ENCODE data around the gene PHRF1. TPM values are rescaled to one million over a fixed set of nuclear protein-coding genes. Genes with fewer than 3 reads are reported as not detected.

Gene PHRF1, protein sequence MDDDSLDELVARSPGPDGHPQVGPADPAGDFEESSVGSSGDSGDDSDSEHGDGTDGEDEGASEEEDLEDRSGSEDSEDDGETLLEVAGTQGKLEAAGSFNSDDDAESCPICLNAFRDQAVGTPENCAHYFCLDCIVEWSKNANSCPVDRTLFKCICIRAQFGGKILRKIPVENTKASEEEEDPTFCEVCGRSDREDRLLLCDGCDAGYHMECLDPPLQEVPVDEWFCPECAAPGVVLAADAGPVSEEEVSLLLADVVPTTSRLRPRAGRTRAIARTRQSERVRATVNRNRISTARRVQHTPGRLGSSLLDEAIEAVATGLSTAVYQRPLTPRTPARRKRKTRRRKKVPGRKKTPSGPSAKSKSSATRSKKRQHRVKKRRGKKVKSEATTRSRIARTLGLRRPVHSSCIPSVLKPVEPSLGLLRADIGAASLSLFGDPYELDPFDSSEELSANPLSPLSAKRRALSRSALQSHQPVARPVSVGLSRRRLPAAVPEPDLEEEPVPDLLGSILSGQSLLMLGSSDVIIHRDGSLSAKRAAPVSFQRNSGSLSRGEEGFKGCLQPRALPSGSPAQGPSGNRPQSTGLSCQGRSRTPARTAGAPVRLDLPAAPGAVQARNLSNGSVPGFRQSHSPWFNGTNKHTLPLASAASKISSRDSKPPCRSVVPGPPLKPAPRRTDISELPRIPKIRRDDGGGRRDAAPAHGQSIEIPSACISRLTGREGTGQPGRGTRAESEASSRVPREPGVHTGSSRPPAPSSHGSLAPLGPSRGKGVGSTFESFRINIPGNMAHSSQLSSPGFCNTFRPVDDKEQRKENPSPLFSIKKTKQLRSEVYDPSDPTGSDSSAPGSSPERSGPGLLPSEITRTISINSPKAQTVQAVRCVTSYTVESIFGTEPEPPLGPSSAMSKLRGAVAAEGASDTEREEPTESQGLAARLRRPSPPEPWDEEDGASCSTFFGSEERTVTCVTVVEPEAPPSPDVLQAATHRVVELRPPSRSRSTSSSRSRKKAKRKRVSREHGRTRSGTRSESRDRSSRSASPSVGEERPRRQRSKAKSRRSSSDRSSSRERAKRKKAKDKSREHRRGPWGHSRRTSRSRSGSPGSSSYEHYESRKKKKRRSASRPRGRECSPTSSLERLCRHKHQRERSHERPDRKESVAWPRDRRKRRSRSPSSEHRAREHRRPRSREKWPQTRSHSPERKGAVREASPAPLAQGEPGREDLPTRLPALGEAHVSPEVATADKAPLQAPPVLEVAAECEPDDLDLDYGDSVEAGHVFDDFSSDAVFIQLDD (N-terminal part only)
- total RNA-seq (2014; rRNA removed; shearing (Covaris generic)), result 29.5 and 31.6 TPM in 2 replicates

DNA sequence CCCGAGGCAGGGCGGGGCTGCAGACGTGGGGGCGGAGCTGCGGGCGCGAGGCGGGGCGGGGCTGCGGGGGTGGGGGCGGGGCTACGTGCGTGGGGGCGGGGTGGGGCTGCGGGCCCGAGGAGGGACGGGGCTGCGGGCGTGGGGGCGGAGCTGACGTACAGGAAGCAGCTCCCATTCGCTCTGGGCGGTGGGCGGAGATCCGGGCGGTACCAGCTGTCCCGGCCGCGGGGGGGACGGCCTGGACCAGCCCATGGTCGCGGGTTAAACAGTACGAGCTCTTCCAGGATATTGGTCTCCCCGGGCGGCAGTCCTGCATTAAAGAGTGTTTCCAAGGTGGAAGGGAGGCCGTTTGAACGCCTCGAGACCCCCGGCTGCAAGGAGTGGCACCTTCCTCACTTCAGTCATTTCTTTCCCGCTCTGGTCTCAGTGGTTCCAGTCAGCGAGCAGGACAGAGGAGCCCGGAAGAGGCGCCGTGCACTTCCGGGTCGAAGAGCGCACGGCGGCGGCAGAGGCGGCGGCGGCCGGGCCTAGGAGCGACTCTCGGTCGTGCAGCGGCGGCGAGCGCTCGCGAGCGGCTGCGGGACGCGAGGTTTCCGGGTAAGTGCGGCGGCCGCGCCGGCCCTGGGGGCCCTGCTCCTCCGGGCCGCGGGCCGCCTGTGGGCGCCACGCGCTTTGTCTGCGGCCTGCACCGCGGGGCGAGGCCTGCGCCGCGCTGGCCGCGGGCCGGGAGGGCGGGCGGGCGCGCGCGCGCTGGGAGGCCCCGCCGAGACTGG is at the start of gene PHRF1:
Gene PHRF1 (plus strand): TSS at position 475 of the 773 bp plus-strand sequence. CDS start 5,043 bp downstream, outside the sequence.

DNA sequence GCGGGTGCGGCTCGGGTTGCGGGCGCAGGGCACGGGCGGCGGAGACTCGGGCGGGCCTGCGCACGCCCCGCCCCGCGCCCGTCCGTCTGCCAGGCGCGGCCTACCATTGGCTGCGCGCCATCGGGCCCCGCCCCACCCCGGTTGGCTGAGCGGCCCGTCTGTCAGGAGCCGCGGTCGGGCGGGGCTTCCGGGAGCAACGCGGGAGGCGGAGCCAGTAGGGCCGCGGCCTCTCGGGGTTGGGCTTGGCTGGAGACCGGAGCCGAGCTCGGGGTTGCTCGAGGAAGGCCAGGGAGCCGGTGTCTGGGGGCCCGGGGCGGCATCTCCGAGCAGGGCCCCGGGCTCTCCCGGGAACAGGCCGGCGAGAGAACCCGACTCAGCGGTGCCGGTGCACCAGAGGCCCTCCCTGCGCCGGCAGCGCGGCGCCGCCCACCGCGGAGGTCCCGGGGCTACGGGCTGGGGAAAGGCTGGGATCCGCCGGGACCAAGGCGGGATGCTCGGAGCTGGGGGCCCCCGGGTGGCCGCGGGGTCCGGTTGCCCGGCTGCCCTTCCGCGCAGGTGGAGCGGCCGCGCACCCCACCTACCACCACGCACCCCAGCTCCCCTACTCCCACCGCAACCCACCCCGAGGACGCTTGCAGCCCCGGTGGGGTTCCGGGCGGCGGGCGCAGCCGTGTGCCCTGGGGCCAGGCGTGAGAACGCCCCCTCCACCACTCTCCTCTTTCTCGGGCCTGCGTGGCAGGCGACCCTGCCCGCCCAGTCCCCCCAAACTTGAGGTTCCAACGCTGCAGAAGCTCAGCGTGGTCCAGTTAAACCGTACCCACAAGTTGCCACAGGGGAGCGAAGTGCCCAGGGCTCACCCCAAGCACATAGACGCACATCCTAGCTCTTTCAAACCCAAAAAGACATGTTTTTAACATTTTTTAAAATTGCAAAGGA is 40.5 kb upstream of the PHRF1 start, which contains the start of gene HRAS:
Gene HRAS (minus strand): TSS at position 58 of the 936 bp plus-strand sequence.

DNA sequence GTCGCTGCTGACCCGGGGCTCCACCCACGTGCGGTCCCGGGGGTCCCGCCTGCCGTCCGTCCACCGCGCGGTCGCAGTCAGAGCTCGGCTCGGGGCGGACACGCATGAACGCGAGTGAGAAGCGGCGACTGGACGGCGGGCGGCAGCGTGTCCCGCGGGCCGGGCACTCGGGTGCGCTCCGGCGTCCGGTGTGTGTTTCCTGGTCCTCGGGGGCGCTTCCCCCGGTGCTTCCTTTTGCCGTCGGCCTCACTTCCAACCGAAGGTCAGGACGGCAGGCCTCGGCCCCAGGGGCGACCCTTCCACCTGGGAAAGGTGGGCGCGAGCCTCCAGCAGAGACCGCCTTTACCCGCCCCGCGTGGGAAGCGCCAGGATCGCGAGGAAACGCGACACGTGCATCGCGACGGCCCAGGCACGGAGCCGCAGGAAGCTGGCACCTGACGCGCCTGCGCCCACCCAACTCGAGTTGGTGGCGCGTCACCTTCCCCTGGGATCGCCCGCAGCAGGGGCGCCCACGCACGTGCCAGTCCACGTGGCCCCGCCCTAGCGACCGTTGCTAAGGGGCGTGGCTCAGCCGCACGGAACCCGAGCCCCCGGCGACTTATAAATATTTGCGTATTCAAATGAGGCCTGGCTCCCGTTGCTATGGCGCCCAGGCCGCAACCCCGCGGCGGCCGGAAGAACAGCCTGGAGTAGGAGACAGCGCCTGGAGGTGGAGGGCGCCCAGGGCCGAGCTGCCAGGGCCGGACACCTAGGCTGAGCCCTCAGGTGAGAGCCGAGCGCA is 39.2 kb upstream of the PHRF1 start, which contains the start of gene LRRC56:
Gene LRRC56 (plus strand): TSS at position 687 of the 781 bp plus-strand sequence. CDS start 3,158 bp downstream, outside the sequence.

DNA sequence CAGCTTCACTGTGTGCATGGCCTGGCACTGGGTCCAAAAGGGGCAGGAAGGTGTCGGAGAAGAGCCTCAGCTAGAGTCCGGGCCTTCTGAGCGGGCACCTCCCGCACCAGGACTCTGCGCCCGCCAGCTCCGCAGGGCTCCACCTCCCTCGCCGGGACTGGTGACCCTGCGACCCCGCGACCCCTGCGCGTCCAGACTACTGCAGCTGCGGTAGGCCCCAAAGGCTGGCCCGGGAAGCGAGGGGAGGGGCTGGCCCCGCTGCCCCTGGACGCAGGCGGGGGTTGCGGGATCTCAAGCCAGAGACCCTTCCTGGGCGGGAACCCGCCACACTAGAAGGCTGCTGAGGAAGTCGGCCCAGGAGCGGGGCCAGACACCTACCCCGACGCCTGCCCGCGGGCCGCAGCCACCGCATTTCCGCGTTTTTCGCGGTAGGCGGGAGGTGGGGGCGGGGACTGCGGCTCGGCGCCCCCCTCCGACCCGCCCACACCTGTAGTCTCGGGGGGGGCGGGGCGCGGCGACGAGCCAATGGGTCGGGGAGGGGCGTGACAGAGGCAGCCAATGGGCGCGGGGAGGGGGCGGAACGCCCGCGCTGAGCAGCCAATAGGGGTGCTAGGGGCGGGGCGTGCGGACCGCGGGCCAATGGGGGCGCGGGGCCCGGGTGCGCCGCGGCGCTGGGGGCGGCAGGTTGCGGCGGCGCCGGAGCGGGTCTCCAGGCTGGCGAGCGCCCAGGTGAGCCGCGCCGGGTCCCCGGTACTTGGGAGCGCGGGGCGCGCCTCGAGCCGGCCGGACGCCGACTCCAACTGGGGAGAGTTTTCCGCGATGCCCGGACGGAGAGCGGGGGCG is 15.7 kb upstream of the PHRF1 start, which contains the start of the genes LMNTD2 and RASSF7:
Gene LMNTD2 (minus strand): TSS at position 434 of the 843 bp plus-strand sequence. CDS start 22 bp downstream, at position 412.
Gene RASSF7 (plus strand): TSS at position 666 of the 843 bp plus-strand sequence. CDS start 799 bp downstream, outside the sequence.

DNA sequence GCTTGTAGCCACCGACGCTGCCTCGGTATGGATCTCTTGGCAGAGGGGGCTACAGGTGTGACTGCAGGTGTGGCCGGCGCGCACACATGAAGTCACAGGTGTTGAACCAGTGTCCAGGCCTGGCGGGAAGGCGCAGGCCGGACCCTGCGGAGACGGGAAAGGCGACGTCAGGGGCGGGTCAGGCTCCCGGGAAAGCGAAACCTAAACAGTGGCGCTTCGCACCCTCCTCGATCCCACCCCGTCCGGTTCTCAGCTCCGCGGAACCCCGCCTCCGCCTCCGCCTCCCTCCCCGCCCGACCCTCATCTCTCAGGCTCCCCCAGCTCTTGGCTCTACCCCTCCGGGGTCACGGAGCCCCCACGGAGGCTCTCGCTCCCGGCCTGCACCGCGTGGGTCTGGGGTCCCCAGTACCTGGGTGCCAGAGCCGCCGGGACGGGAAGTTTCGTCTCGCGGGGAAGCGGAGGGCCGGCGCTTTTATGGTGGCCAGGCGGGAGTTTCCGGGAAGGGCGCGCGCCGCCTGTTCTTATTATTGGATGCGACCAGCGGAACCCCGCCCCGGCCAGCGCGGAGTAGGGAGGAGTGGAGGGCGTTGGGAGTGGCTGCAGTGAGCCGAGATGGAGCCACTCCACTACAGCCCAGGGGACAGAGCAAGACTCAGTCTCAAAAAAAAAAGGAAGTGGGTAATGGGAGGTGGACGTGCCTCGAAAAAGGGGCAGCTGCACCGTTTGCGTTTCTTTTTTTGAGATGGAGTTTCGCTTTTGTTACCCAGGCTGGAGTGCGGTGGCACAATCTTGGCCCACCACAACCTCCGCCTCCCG is 39.4 kb downstream of the PHRF1 start, which contains the start of gene IRF7:
Gene IRF7 (minus strand): TSS at position 447 of the 816 bp plus-strand sequence. CDS start 586 bp downstream, outside the sequence.

DNA sequence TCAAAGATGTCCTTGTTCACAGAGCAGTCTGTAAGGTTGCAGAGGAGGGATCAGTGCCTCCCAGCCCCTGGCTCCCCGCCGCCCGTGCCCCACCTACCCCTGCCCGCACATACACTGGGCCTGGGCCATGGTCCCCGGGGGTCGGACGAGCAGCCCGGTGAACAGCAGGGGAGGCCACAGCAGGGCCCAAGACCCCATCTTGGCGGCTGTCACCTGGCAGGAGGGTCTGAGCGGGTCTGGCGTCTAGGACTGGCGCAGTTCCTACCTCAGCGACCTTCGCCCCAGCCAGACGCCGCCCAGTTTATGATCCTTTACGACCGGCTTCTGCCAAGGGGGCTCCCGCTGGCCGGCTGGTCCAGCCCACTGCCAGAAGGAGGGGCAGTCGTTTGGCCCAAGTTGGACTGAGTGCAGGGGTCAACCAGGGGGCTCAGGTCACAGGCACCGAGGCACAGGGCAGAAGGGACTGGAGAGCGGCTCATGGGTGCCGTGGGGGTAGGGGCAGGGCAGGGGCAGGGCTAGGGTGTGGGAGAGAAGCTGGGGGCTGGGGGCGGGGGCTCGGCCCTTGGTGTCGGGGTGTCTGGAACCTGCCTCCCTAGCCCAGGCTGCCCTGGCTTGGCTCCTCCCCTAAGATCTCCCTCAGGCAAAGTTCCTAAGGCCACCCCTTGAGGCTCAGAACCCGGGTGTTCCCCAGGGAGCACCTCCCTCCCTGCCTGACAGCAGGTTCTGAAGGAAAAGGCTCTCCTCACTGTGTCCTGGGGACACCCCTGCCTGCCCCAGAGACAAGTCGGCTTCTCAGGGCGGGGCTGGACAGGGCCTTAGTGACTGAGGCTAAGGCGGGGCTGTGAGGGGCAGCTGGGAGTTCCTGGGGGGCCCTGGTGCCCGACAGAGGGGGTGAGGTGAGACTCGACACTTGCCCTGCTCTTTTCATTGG is 48.7 kb downstream of the PHRF1 start, which contains the start of gene CDHR5:
Gene CDHR5 (minus strand): TSS at position 251 of the 931 bp plus-strand sequence. CDS start 53 bp downstream, at position 198.

DNA sequence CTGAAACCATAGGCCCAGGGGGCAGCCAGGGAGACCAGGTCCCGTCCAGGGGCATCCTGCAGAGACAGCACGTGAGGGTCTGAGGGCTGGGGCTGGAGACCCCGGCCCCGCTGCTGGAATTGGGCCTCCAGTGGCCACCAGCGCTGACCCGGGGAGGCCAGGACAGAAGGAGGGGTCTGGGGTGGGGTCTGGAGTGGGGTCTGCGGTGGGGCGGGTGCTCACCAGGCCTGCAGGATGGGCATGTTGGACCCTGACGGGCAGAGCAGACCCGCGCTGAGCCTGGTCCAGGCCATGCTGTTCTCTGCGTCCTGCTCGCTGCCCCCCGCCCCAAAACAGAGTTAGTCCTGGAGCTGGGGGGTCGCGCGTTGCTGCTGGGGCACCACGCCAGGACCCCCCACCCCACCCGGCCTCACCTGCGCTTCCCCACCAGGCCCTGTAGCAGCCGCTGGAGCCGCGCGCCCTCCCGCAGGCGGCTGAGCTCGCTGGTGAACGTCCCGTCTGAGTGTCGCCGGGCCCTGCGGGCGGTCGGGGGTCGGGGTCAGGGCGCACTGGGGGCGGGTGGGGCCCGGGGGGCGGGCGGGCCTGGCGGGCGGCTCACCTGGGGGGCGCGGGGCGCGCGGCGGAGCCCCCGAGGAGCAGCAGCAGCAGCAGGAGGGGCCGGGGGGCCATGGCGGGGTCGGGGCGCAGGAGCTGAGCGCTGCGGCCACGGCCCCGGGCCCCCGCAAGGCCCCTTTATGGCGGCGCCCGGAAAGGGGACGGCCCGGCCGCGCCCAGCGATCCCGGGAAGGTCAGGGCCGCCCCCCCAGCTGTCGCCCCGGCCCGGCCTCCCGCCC is 50.4 kb downstream of the PHRF1 start, which contains the start of gene SCT:
Gene SCT (minus strand): TSS at position 707 of the 833 bp plus-strand sequence. CDS start 38 bp downstream, at position 669.

DNA sequence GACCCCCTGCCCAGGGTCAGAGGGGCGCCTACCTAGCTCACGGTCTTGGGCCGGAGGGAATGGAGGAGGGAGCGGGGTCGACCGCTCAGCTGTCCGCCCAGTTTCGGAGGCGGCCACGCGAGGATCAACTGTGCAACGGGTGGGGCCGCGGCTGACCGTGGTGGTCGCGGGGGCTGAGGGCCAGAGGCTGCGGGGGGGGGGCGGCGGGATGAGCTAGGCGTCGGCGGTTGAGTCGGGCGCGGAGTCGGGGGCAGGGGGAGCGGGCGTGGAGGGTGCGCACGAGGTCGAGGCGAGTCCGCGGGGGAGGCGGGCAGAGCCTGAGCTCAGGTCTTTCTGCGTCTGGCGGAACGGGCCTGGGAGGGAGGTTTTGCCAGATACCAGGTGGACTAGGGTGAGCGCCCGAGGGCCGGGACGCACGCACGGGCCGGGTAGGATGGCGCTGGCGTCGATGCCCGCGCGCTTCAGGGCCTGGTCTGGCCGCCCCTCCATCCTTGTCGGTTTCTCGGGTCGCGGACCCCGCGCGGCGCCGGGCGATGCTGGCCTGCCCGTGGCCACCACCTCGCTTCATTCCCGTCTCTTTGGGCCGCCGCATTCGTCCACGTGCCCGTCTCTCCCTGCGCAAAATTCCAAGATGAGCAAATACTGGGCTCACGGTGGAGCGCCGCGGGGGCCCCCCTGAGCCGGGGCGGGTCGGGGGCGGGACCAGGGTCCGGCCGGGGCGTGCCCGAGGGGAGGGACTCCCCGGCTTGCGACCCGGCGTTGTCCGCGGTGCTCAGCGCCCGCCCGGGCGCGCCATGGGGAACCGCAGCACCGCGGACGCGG is 60.5 kb downstream of the PHRF1 start, which contains the start of gene DRD4:
Gene DRD4 (plus strand): TSS at position 759 of the 822 bp plus-strand sequence. CDS start 36 bp downstream, at position 795.

Small RNA genes within 50 kb of the gene (small RNA-seq; reads per million reads assigned to genes)
- gene MIR210, result 2.5 reads per million, percentile 77 among the genes with 10 or more reads in this experiment

Other genes starting within 250 kb of the PHRF1 start
- gene B4GALNT4, start 207.0 kb upstream of the PHRF1 start, total RNA-seq (2014; rRNA removed; shearing (Covaris generic)), result 42.6 and 50.4 TPM in 2 replicates
- gene PKP3, start 182.3 kb upstream of the PHRF1 start, total RNA-seq (2014; rRNA removed; shearing (Covaris generic)), result 31.2 and 33.4 TPM in 2 replicates
- gene SIGIRR, start 161.5 kb upstream of the PHRF1 start, total RNA-seq (2014; rRNA removed; shearing (Covaris generic)), result 50.6 and 74.5 TPM in 2 replicates
- gene ANO9, start 134.5 kb upstream of the PHRF1 start, total RNA-seq (2014; rRNA removed; shearing (Covaris generic)), result 0.13 TPM in 1 of 2 replicates, not detected in the other
- 22.3 and 37.3 TPM in 2 replicates for gene PTDSS2, start 126.2 kb upstream of the PHRF1 start, total RNA-seq (2014; rRNA removed; shearing (Covaris generic))
- 165 and 173 TPM in 2 replicates for gene RNH1, start 69.2 kb upstream of the PHRF1 start, total RNA-seq (2014; rRNA removed; shearing (Covaris generic))
- gene HRAS, start 40.9 kb upstream of the PHRF1 start, total RNA-seq (2014; rRNA removed; shearing (Covaris generic)), result 84.1 and 89.3 TPM in 2 replicates
- gene LRRC56, start 38.9 kb upstream of the PHRF1 start, total RNA-seq (2014; rRNA removed; shearing (Covaris generic)), result 2.8 TPM in 2 replicates
- 2.3 and 3.5 TPM in 2 replicates for gene LMNTD2, start 15.7 kb upstream of the PHRF1 start, total RNA-seq (2014; rRNA removed; shearing (Covaris generic))
- gene RASSF7, start 15.5 kb upstream of the PHRF1 start, total RNA-seq (2014; rRNA removed; shearing (Covaris generic)), result 19.1 and 21.2 TPM in 2 replicates
- 8.1 and 10.7 TPM in 2 replicates for gene IRF7, start 39.5 kb downstream of the PHRF1 start, total RNA-seq (2014; rRNA removed; shearing (Covaris generic))
- not detected in 2 replicates for gene CDHR5, start 48.5 kb downstream of the PHRF1 start, total RNA-seq (2014; rRNA removed; shearing (Covaris generic))
- gene SCT, start 50.7 kb downstream of the PHRF1 start, total RNA-seq (2014; rRNA removed; shearing (Covaris generic)), result not detected in 2 replicates
- gene DRD4, start 60.8 kb downstream of the PHRF1 start, total RNA-seq (2014; rRNA removed; shearing (Covaris generic)), result 0.19 TPM in 1 of 2 replicates, not detected in the other
- 43.5 and 45.1 TPM in 2 replicates for gene DEAF1, start 118.8 kb downstream of the PHRF1 start, total RNA-seq (2014; rRNA removed; shearing (Covaris generic))
- gene TMEM80, start 119.3 kb downstream of the PHRF1 start, total RNA-seq (2014; rRNA removed; shearing (Covaris generic)), result 14.2 and 18.2 TPM in 2 replicates
- gene EPS8L2, start 129.8 kb downstream of the PHRF1 start, total RNA-seq (2014; rRNA removed; shearing (Covaris generic)), result 30.5 and 31.8 TPM in 2 replicates
- 109 and 117 TPM in 2 replicates for gene TALDO1, start 171.0 kb downstream of the PHRF1 start, total RNA-seq (2014; rRNA removed; shearing (Covaris generic))
- gene GATD1, start 201.0 kb downstream of the PHRF1 start, total RNA-seq (2014; rRNA removed; shearing (Covaris generic)), result 24.0 and 30.7 TPM in 2 replicates
- 2.1 and 3.8 TPM in 2 replicates for gene CEND1, start 213.6 kb downstream of the PHRF1 start, total RNA-seq (2014; rRNA removed; shearing (Covaris generic))
- 39.2 and 39.5 TPM in 2 replicates for gene SLC25A22, start 221.8 kb downstream of the PHRF1 start, total RNA-seq (2014; rRNA removed; shearing (Covaris generic))
- gene PIDD1, start 228.8 kb downstream of the PHRF1 start, total RNA-seq (2014; rRNA removed; shearing (Covaris generic)), result 10.0 and 11.3 TPM in 2 replicates
- gene RPLP2, start 233.5 kb downstream of the PHRF1 start, total RNA-seq (2014; rRNA removed; shearing (Covaris generic)), result 1,005 and 1,072 TPM in 2 replicates
- gene PNPLA2, start 242.4 kb downstream of the PHRF1 start, total RNA-seq (2014; rRNA removed; shearing (Covaris generic)), result 42.8 and 50.9 TPM in 2 replicates